ENCODE data around the gene TMEM200A. TPM values are rescaled to one million over a fixed set of nuclear protein-coding genes. Genes with fewer than 3 reads are reported as not detected.

TMEM200A gene
- total and polyA plus RNA-seq, 2 of the 8 experiments (the other 6 are each of a cell fraction or from before 2014, with no cell fraction given): 6.2 to 13.9 TPM

DNA sequence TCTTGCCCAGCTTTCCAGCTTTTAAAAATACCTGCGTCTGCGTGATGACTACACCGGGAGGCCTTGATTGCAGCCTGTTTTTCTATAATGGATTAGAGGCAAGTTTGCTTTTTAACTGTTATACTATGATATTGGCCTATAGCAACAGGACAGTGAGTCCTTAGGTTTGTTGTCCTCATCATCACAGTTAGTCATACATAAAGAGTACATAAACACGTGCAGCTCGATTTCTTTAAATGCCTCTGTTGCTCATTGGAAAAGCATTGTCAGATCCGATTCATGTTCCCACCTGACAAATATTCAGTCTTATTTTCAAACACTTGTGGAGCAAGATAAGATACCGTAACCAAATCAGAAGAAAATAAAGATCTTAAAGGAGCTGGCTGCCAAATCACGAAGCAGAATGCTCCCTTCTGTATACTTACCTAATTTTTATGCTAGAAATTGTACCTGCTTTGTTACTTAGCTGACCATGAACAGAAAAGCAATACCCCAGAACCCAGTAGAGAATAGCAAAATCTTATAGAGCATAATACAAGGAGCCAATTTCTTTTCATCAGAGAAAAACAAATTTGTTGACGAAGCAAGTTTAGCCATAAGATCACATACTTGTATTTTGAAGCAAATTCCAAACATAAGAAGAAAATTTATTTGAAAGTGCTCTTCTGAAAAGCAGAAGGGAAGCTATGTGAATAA lies 100.4 kb downstream of the TMEM200A start:
- H3K27me3 ChIP-seq (replicated peaks in 1 of 4; ENCODE audit: control insufficient read depth in 3 of 4, extremely low read depth in 1 of 4, insufficient read depth in 3 of 4, low read length in 3 of 4): no peaks in the 10 kb centered on the region
- H3K4me2 ChIP-seq (ENCODE audit: insufficient read depth in 1 of 2, low read depth in 2 of 2, low read length in 2 of 2): no peak overlapping the region
- no peaks in the 10 kb centered on the region; the same call in 1 of the 2 replicates for H3K23me2 ChIP-seq (ENCODE audit: low read depth, low read length)
- H3K18ac ChIP-seq (ENCODE audit: extremely low read depth, low read length): no peak overlapping the region
- no peaks in the 10 kb centered on the region for H3K36me3 ChIP-seq (ENCODE audit: control insufficient read depth in 2 of 4, insufficient read depth in 4 of 4, low read length in 3 of 4)
- peaks cover 0 to 8% (median 4%) of the 10 kb centered on the region in 4 experiments; a peak in 4 of 7 replicates for H3K4me1 ChIP-seq (replicated peaks in 1 of 4; ENCODE audit: control insufficient read depth in 3 of 4, insufficient read depth in 4 of 4, low read length in 3 of 4)
- H2BK120ac ChIP-seq (replicated peaks; ENCODE audit: low read depth, low read length): no peak overlapping the region
- no peaks in the 10 kb centered on the region for H3K9me3 ChIP-seq (ENCODE audit: insufficient read depth in 2 of 2, low read depth in 1 of 2, low read length in 1 of 2)
- H3K56ac ChIP-seq (replicated peaks; ENCODE audit: insufficient read length, low read depth, low read length): no peak overlapping the region
- H3K79me1 ChIP-seq (ENCODE audit: low read depth, low read length): no peaks in the 10 kb centered on the region
- DNase-seq (ENCODE audit: low read depth in 1 of 2, low spot score in 2 of 2): no peak
- no peak overlapping the region for H4K5ac ChIP-seq (ENCODE audit: insufficient read length, low read depth, low read length)
- H2AFZ ChIP-seq (ENCODE audit: low read length): no peak overlapping the region
- no peak overlapping the region for H4K91ac ChIP-seq (replicated peaks; ENCODE audit: insufficient read length, low read length)
- H3K23ac ChIP-seq (ENCODE audit: insufficient read length): no peak overlapping the region
- H3K4ac ChIP-seq (replicated peaks; ENCODE audit: insufficient read length, low read depth, low read length): no peak overlapping the region
- no peaks in the 10 kb centered on the region for H3K79me2 ChIP-seq (ENCODE audit: control insufficient read depth in 1 of 2, insufficient read depth in 2 of 2, low read length in 2 of 2)
- H3K9ac ChIP-seq (replicated peaks in 1 of 4; ENCODE audit: extremely low read depth in 1 of 4, low read depth in 3 of 4, low read length in 3 of 4): no peak overlapping the region
- H3K4me3 ChIP-seq (ENCODE audit: extremely low read depth in 1 of 4, insufficient read depth in 2 of 4, low read depth in 3 of 4, low read length in 4 of 4): no peak overlapping the region
- H2AK5ac ChIP-seq (ENCODE audit: low read depth, low read length): no peak overlapping the region
- H4K20me1 ChIP-seq (replicated peaks in 1 of 2; ENCODE audit: control insufficient read depth in 1 of 2, insufficient read depth in 2 of 2, low read length in 2 of 2): no peaks in the 10 kb centered on the region
- H3K27ac ChIP-seq (ENCODE audit: low read depth, low read length): no peak overlapping the region
- H2BK5ac ChIP-seq (ENCODE audit: low read depth, low read length): no peak overlapping the region
- H3K14ac ChIP-seq (ENCODE audit: insufficient read length): no peak overlapping the region
- 82% methylated on average over 9 of the region's 9 CpGs; no CpG with 5 or more reads in 1 of the 2 experiments for WGBS, 2 experiments (ENCODE audit: extremely low coverage in 1 of 2, insufficient coverage in 1 of 2, insufficient read length in 1 of 2, insufficient replicate concordance in 2 of 2, low coverage in 1 of 2, low lambda C conversion rate in 2 of 2, missing lambda C conversion rate in 1 of 2)
- H2BK12ac ChIP-seq (ENCODE audit: low read depth, low read length): no peak overlapping the region
- ChIA-PET POLR2A (ENCODE audit: partially characterized antibody) (interaction anchor here (0.7 to 1.5 kb wide), 2 partner anchors 9 to 31 kb away, joined by 3 read pairs; no protein-coding TSS in a partner anchor), CTCF (ENCODE audit: partially characterized antibody) (interaction anchor here (0.7 to 1.5 kb wide), 2 partner anchors 24 kb away, joined by 3 to 4 read pairs; no protein-coding TSS in a partner anchor)
- TF ChIP-seq SP2 (IDR thresholded peaks at IDR 0.05; ENCODE audit: low read length) (no peak), BACH1 (IDR thresholded peaks at IDR 0.05; ENCODE audit: low read length) (no peak), GABPA (IDR thresholded peaks at IDR 0.05; ENCODE audit: borderline replicate concordance, insufficient read depth, low read length) (no peak), ZNF274 (IDR thresholded peaks at IDR 0.05; ENCODE audit: borderline replicate concordance, extremely low read depth, low read length) (no peak), EZH2 (IDR thresholded peaks at IDR 0.05; ENCODE audit: low read depth, low read length, severe bottlenecking) (no peak), PHF8 (conservative IDR thresholded peaks at IDR 0.05; ENCODE audit: low read depth, low read length) (no peak), GTF2F1 (IDR thresholded peaks at IDR 0.05; ENCODE audit: borderline replicate concordance, low read depth, low read length) (no peak), POLR2AphosphoS5 (IDR thresholded peaks at IDR 0.05; ENCODE audit: low read depth, low read length) (no peak), TAF1 (IDR thresholded peaks at IDR 0.05; ENCODE audit: low read depth, low read length) (no peak), CHD2 (IDR thresholded peaks at IDR 0.05; ENCODE audit: low read length) (no peak)
- TF ChIP-seq, protein P1, sequence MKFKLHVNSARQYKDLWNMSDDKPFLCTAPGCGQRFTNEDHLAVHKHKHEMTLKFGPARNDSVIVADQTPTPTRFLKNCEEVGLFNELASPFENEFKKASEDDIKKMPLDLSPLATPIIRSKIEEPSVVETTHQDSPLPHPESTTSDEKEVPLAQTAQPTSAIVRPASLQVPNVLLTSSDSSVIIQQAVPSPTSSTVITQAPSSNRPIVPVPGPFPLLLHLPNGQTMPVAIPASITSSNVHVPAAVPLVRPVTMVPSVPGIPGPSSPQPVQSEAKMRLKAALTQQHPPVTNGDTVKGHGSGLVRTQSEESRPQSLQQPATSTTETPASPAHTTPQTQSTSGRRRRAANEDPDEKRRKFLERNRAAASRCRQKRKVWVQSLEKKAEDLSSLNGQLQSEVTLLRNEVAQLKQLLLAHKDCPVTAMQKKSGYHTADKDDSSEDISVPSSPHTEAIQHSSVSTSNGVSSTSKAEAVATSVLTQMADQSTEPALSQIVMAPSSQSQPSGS (IDR thresholded peaks at IDR 0.05; ENCODE audit: low read length): no peak
- H2BK15ac ChIP-seq (ENCODE audit: low read length): no peak overlapping the region
- no peak overlapping the region for H2BK20ac ChIP-seq (ENCODE audit: low read length)
- FAIRE-seq: no peak
- H4K8ac ChIP-seq (ENCODE audit: extremely low read depth, insufficient read depth, low read length): no peak overlapping the region
